Activated T-cell treated with anti-CD3 and anti-CD28 coated beads for 24 hours (primary cell): ENCODE measurements around the gene CCL1.

Experiments used
- DNase-seq: peaks from one replicate; pipeline ENCODE4 v3.0.0-alpha.2; 2020; ENCODE audit warnings: low read depth

The CCL1 gene

DNA sequence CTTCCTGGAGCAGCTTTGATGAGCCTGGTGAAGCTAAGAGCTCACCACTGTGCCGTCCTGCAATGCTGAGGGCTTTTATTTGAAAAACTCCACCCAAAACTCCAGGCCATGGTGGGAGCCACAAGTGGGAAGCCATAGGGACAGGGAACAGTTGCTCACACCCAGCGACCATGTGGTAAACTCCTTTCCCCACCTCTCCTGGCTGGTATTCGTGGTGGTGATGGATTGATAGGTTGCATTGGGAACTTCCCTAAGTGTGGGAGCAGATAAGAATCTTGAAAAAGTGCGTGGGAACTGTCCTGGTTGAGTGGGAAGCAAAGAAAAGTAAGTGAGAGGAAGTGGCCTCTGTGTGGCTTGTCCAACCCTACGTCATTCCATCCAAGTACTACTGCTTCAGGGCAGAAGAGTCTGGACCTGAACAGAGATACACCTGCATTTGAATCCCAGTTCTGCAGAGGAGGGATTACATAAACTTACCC lies at the start of gene CCL1:
CCL1 (minus strand) TSS at position 51 of the 479 bp plus-strand sequence. CDS start 72 bp downstream, outside the sequence.
- no peak for DNase-seq

- DNase-seq, result no peak
These were observed 49.5 kb upstream of the CCL1 start for GRCh38 chr17:34412534-34412933.

GRCh38 chr17:34411646-34412421 lies 48.8 kb upstream of the CCL1 start:
- no peak for DNase-seq

DNA sequence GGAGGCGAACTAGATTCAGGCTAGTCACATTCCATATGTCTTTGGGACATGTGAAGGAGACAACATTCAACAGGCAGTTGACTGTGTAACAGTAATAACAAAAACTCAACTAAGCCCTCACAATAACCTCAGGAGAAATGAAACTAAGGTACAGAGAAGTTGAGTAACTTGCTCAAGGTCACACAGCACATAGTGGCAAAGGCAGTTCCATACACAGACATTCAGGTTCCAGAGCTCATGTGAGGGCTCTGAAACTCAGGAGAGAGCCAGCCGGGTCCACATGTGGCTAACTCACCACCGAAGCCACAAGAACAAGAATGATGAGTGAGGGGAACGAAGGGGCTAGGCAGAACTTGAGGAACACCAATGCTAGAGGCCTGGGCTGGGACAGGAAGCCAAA lies 46.3 kb upstream of the CCL1 start:
- DNase-seq, result no peak

GRCh38 chr17:34408439-34408838 lies 45.4 kb upstream of the CCL1 start:
- DNase-seq, result no peak

GRCh38 chr17:34406226-34406625 lies 43.2 kb upstream of the CCL1 start:
- DNase-seq, result no peak

GRCh38 chr17:34403006-34403405 lies 40.0 kb upstream of the CCL1 start:
- no peak for DNase-seq

GRCh38 chr17:34401165-34401564 lies 38.1 kb upstream of the CCL1 start:
- DNase-seq, result no peak

DNA sequence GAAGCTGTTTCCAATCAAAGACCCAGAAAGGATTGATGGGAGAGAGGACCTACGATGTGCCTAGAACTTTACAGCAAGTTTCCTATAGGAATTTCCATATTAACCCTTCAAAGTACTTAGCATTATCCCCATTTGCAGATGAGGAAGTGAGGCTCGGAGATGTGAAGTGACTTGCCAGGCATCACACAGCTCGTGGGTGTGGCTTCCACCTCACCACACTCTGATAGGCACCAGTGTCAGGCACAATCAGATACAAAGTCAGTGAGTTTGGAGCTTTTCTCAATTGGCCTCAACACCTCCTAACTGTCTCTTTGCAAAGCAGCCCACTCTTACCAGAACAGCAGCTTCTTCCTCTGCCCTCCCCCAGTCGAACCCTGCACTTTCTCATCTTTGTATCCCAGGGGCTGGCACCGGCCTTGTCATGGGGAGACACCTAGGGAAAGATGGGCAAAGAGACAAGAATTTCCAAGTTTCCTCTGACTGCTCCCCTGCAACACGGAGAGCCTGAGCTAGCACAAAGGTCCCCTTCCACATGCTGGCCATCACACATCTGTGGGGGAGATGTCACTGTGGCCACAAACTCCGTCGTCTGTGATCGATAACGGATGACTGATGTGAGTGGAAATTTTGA lies 37.4 kb upstream of the CCL1 start:
- DNase-seq, result no peak

GRCh38 chr17:34399725-34400124 lies 36.7 kb upstream of the CCL1 start:
- no peak for DNase-seq

DNA sequence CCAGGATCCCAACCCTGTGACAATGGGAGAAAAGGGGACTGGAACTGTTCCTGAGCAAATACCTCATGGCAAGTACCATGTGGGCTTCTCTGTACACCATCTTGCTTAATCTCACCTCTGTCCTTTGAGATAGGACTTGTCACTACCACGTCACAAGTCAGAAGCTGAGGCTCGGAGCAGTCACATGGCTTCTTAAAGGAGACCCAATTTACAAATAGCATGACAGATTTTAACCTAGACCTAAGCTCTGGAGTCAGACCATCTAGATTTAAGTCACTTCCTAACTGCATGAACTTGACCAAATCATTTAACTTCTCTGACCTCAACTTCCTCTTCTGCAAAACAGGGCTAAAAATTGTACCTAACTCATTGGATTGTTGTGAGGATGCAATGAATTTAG lies 36.0 kb upstream of the CCL1 start:
- DNase-seq, result no peak

DNA sequence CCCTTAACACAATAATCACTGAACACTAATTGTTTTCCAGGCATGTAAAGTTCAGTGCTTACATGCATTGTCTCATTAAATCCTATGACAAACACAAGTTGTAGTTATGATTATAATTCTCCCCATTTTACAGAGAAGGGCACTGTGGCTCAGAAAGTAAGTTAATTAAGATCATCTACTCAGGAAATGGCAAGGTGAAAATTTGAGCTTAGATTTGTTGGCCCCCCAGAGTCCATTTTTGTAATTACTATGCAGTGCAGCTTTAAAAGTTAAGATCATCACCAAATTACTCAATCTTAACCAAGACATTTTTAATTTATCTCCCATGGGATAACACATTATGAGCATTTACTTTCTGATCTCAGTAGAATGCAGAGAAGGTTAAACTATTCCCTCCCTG lies 34.2 kb upstream of the CCL1 start:
- DNase-seq, result no peak

DNA sequence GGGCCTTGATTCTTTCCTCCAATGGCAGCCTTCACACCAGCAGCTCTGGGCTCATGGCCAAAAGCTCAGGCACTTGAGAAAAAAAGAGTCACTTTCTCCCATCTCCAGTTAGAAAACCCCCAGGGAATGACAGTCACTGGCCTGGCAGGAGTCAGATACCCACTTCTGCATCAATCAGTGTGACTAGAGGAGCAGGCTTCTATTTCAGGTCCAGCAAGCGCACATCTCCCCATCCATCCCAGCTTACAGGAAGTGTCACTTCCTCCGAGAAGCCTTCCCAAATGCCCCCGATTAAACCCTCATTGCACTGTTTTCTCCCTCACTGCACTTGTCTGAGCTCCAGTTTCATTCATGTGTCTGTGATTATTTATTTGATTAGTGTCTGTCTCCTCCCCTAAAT lies 30.4 kb upstream of the CCL1 start:
- no peak for DNase-seq

DNA sequence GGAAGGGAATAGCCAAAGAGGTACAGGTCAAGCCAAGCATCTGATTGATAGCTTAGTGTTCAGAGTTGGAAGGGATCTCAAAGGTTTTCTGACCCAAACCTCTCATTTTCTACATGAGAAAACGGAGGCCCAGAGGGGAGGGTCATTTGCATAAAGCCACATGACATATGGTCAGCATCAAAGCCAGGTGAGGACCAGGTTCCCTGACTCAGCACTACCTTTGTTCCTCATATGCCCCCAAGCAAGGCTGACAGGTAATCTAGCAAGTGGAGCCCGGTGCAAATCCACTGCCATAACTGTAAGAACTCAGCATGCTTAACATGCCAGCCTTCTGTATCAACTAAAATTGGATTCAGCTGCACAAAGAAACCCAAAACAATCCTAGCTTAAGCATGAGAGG lies 28.2 kb upstream of the CCL1 start:
- no peak for DNase-seq

GRCh38 chr17:34390649-34391048 lies 27.6 kb upstream of the CCL1 start:
- no peak for DNase-seq

GRCh38 chr17:34389126-34389750 lies 26.2 kb upstream of the CCL1 start:
- no peak for DNase-seq

DNA sequence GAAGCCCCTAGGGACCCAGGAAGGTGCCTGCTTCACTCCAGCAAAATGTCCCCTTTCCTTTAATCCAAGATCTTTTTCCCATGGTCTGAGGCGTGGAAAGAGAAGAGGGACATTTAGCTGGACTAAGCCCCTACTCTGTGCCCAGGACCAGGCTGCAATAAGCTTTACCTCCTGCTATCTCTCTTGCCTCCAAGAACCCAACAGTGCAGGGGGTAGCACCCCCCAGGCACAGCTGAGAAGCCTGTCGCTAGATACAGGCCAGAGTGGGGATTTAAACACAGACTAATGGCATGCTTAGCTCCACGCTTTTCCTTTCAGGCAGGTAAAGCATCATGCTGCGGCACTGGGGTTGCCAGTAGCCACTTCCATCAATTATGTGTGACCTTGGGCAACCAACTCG lies 24.5 kb upstream of the CCL1 start:
- DNase-seq, result no peak

- DNase-seq, result no peak
These were observed 23.9 kb upstream of the CCL1 start for GRCh38 chr17:34386697-34387550.

- no peak for DNase-seq
These were observed 23.3 kb upstream of the CCL1 start for GRCh38 chr17:34386343-34386696.

- DNase-seq, result no peak
These were observed 22.0 kb upstream of the CCL1 start for GRCh38 chr17:34384822-34385605.

DNA sequence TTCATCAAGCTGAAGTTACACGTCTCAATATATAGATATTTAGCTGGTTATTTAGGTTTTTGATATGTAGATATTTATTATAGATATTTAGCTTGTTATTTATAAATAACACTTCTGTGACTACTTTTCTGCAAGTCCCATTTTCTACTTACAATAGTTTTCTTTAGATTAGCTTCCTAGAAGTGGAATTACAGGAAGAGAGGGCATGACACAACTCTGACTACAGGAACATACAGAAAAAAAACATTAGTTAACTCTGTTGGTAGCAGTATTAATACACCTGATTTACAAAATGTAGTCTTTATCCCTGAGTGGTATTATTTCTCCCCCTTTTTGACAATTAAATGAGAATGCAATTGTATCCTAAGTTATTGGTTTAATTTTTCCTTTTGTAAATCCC lies 21.2 kb upstream of the CCL1 start:
- DNase-seq, result no peak

GRCh38 chr17:34383216-34383615 lies 20.2 kb upstream of the CCL1 start:
- DNase-seq, result no peak
